Measurements from ENCODE around the gene SERTM1.

SERTM1 gene

GRCh38 chr13:36681894-36682624 lies 8.2 kb downstream of the SERTM1 start:
- TF ChIP-seq CTCF (conservative IDR thresholded peaks at IDR 0.05) (no peak), ZFX (IDR thresholded peaks at IDR 0.05) (no peak)
- H3K27ac ChIP-seq: no peak overlapping the region

- no peak overlapping the region for H3K27ac ChIP-seq
- TF ChIP-seq ZFX (IDR thresholded peaks at IDR 0.05) (no peak), CTCF (conservative IDR thresholded peaks at IDR 0.05) (no peak)
Measured at GRCh38 chr13:36683701-36684100, 9.9 kb downstream of the SERTM1 start.

- H3K27ac ChIP-seq: no peak overlapping the region
- TF ChIP-seq ZFX (IDR thresholded peaks at IDR 0.05): no peak
- no peak for TF ChIP-seq CTCF (conservative IDR thresholded peaks at IDR 0.05)
Measured at GRCh38 chr13:36685927-36686326, 12.1 kb downstream of the SERTM1 start.

GRCh38 chr13:36696410-36697010 lies 22.7 kb downstream of the SERTM1 start:
- no peak overlapping the region for H3K27ac ChIP-seq
- TF ChIP-seq ZFX (IDR thresholded peaks at IDR 0.05) (no peak), CTCF (conservative IDR thresholded peaks at IDR 0.05) (no peak)

GRCh38 chr13:36700170-36700569 lies 26.4 kb downstream of the SERTM1 start:
- H3K27ac ChIP-seq: no peak overlapping the region
- TF ChIP-seq ZFX (IDR thresholded peaks at IDR 0.05): no peak
- no peak for TF ChIP-seq CTCF (conservative IDR thresholded peaks at IDR 0.05)

- no peak for TF ChIP-seq CTCF (conservative IDR thresholded peaks at IDR 0.05)
- TF ChIP-seq ZFX (IDR thresholded peaks at IDR 0.05): no peak
Measured at GRCh38 chr13:36706755-36707154, 32.9 kb downstream of the SERTM1 start.

GRCh38 chr13:36709136-36709890 lies 35.5 kb downstream of the SERTM1 start:
- H3K27ac ChIP-seq: no peak overlapping the region
- TF ChIP-seq CTCF (conservative IDR thresholded peaks at IDR 0.05) (no peak), ZFX (IDR thresholded peaks at IDR 0.05) (no peak)

More at GRCh38 chr13:36706755-36707154, 32.9 kb downstream of the SERTM1 start:
- no peak overlapping the region for H3K27ac ChIP-seq
